Stimulated activated CD4-positive, alpha-beta T cell treated with anti-CD3 and anti-CD28 coated beads, TNF-alpha, amount 100 ng/mL, for 48 hours (primary cell): Measurements from ENCODE around the gene PCYOX1L.
"Not testable (repeated sequence)": the region's sequence is repeated elsewhere in the genome, so short reads cannot be mapped to it uniquely, and the experiment has no call there.

ENCODE experiments used
- DNase-seq, 3 donors: peaks; one replicate each; pipeline ENCODE4 v3.0.0-alpha.2; 2020; ENCODE audit warnings: low read depth in 3 of 3

PCYOX1L gene

GRCh38 chr5:149387081-149387631, 29.3 kb downstream of the PCYOX1L start:
- no peak for DNase-seq

- no peak for DNase-seq
Observed at GRCh38 chr5:149387982-149388381, 30.1 kb downstream of the PCYOX1L start.

DNA sequence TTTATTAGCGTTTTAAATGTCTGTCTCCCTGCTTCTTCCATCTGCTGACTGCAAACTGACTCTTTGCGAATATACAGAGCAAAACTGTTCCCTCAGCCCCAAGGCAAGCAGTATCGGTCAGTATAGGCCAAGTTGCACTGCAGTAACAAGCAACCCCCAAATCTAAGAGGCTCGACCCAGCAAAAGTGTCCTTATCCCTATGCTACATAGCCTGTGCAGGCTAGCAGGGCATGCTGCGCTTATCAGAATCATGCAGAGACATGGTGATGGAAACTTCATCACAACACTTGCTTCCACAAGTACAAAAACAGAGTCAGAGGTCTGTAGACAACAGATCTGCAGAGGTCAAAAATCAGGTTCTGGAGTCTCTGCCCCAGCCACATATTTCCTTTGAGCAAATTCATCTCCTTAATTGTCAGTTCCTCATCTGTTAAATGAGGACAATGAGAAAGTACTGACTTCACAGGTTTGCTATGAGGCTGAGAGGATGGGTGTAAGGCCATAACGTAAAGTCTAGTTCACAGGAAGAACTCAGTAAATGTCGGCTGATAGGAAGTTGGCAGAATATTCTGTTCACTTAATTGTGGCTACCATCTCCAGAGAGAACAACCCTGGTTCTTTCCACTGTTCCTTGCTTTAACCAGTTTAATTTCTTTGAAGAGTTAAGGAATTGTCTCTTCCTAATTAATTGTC, 30.8 kb downstream of the PCYOX1L start:
- no peak for DNase-seq

- no peak for DNase-seq
Observed at GRCh38 chr5:149389552-149390495, 32.0 kb downstream of the PCYOX1L start.

DNA sequence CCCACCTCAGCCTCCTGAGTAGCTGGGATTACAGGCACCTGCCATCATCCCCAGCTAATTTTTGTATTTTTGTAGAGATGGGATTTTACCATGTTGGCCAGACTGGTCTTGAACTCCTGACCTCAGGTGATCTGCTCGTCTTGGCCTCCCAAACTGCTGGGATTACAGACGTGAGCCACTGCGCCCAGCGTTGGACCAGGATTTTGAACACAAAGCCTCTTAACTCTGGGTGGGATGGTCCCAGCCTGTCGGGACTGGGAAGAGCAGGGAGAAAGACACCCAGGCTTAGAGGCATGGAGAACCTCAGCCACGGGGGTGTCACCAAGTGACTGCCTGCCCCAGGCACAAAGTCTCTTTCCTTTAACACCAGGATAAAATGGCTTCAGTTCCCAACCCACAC, 33.2 kb downstream of the PCYOX1L start:
- not testable (repeated sequence) for DNase-seq

DNA sequence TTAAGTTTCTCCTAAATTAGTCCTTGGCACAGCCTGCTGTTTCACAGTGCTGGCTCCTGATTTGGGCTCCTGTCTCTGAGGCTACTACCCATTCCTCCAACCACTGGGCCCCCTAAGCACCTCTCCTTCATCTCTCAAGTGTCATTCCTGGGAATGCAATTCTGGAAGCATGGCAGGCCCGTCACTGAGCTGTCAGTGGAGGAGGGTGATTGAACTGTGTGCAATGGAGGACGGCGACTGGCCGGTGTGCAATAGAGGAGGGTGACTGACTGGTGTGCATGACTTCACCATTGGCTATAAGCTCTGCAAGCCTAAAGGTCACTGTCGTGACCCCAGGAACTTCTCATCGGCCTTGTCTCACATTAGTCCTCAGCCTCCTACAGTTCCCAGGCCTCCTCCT, 33.7 kb downstream of the PCYOX1L start:
- no peak for DNase-seq

- no peak for DNase-seq
Observed at GRCh38 chr5:149392718-149393117, 34.9 kb downstream of the PCYOX1L start.

DNA sequence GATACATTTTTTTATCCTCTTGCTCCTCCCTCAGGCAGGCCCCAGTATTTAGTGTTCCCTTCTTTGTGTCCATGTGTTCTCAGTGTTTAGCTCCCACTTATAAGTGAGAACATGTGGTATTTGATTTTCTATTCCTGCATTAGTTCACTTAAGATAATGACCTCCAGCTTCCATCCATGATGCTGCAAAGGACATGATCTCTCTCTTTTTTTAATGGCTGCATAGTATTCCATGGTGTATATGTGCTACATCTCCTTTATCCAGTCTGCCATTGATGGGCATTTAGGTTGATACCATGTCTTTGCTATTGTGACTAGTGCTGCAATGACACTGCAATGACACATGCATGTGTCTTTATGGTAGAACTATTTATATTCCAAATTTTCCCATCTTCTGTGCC, 37.1 kb downstream of the PCYOX1L start:
- not testable (repeated sequence) for DNase-seq

DNA sequence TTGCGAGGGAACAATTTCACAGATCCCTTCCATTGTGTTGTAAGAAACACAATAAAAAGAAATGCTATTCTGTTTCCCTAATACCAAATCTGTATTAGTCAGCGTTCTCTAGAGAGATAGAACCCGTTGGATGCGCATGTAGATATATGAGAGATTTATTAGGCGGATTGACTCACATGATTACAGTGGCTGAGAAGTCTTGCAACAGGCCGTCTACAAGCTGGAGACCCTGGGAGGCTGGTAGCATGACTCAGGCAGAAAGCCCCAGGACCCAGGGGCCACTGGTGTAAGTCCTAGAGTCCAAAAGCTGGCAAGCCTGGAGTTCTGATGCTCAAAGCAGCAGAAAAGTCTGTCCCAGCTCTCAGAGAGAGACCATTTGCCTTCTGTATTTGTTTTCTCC, 39.7 kb downstream of the PCYOX1L start:
- DNase-seq = no peak

- DNase-seq = not testable (repeated sequence)
Observed at GRCh38 chr5:149398747-149399266, 41.0 kb downstream of the PCYOX1L start.

DNA sequence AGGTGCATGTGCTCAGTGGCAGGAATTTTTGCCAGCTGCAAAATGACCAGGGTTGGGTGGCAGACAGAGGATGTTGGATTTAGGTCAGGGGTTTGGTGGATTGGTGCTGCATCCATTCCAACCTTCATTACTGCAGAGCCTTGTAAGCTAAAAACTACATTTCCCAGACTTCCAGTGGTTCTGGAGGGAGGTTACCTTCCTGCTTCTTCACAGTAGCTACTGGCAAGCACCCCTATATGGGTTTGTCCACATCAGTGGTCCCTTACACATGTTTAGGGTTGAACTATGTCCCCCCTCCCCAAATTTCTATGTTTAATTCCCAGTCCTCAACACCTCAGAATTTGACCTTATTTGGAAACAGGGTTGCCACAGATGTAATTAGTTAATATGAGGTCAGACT, 41.9 kb downstream of the PCYOX1L start:
- no peak for DNase-seq

- no peak for DNase-seq
Observed at GRCh38 chr5:149400304-149400703, 42.5 kb downstream of the PCYOX1L start.

DNA sequence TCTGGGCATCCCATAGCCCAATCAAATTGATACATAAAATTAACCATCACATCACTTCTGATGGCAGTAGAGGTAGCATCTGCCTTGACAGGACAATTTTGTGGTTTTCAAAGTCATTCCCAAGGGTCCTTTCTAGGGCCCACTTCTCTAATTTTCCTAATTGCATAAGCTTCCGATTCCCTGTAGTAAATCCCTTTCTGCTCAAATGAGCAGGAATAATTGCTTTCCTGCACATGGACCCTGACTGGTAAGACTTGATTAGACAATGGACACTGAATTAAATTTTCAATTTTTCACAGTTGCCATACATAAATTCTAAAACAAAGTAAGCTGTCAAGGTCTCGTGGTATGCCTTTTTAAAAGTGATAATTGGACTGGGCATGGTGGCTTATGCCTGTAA, 43.2 kb downstream of the PCYOX1L start:
- DNase-seq = no peak

GRCh38 chr5:149402291-149402690, 44.4 kb downstream of the PCYOX1L start:
- no peak for DNase-seq

DNA sequence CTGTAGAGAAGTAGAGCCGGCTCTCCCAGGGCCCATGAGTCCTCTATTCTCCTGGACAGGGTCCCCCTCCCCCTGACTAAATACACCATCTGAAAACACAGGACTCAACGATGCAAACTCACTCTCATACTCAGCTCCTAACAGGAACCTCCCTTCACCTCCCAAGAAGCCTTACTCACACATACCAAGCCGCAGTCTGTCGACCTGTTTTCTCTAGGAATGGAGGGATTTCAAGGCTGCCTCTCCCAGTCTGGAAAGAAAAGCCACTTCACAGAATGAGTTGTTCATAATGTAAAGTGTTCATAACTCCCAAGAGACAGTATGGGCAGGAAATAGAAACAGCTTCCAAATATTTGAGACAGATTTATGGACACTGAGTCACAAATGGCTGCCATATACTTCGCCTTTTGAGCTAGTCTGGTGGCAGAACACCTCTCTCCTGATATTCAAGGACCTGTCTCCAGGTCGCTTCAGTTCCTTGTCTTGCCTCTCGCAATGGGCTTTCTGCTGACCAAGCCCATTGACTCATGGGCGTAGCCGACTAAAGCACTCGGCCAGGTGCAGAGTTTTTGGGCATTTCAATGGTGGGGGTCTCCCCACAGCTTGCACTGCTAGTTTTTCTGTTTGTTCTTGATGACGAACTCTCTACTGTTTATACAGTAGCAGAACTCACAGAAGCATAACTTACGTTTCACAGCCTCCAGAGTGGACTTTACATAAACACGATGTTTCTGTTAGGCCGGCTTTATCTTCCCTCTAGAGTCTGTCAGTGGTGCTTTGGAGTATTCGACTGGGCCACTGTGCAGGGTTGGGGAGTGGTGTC, 46.3 kb downstream of the PCYOX1L start:
- DNase-seq = no peak

- no peak for DNase-seq
Observed at GRCh38 chr5:149404746-149405549, 47.1 kb downstream of the PCYOX1L start.

GRCh38 chr5:149405550-149406202, 47.8 kb downstream of the PCYOX1L start:
- no peak for DNase-seq

- DNase-seq = no peak
Observed at GRCh38 chr5:149406203-149406978, 48.5 kb downstream of the PCYOX1L start.

DNA sequence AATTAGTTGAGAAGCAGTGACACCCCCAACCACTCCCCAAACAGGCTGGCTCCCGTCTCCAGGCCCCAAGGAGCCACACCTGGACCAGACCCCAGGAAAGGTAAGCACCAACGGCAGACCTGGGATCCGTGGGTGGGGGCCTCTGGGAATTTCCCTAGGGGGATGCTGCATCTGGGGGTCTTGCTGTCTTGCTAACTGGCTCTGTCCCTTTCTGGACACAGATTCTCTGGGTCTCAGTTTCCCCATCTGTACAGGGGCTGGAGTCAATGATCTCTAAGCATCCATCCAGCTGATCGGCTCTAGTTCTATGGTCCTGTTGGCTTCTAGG, 49.1 kb downstream of the PCYOX1L start:
- no peak for DNase-seq
